GM13977 (cell line): ENCODE data around the gene HDGFL3.
"Not testable (repeated sequence)": the region's sequence is repeated elsewhere in the genome, so short reads cannot be mapped to it uniquely, and the experiment has no call there.

Experiments used
- DNase-seq: peaks from one replicate; pipeline ENCODE4 v3.0.0; 2012; ENCODE audit warnings: low spot score
- in situ Hi-C: fragments of 300-500 bp; cut with MboI; formaldehyde crosslinking; loops from one replicate; pipeline ENCODE4 v1.12.0; 2022; ENCODE audit warnings: low sequenced_read_pairs, low pct_unique_long_range_greater_than_20kb, mixed read lengths, inconsistent platforms; ENCODE audit not compliant: unreplicated experiment
- TF ChIP-seq, protein P1 (sequence below): IDR thresholded peaks from 2 replicates; pipeline ENCODE4 v1.5.1; 2012; ENCODE audit warnings: mild to moderate bottlenecking, control low read depth; ENCODE audit not compliant: insufficient read depth; ENCODE audit errors: extremely low read depth, missing control alignments

The HDGFL3 gene

GRCh38 chr15:83155942-83156341, 51.7 kb downstream of the HDGFL3 start:
- no peak for DNase-seq
- in situ Hi-C loops: no loop called here
- TF ChIP-seq, protein P1, sequence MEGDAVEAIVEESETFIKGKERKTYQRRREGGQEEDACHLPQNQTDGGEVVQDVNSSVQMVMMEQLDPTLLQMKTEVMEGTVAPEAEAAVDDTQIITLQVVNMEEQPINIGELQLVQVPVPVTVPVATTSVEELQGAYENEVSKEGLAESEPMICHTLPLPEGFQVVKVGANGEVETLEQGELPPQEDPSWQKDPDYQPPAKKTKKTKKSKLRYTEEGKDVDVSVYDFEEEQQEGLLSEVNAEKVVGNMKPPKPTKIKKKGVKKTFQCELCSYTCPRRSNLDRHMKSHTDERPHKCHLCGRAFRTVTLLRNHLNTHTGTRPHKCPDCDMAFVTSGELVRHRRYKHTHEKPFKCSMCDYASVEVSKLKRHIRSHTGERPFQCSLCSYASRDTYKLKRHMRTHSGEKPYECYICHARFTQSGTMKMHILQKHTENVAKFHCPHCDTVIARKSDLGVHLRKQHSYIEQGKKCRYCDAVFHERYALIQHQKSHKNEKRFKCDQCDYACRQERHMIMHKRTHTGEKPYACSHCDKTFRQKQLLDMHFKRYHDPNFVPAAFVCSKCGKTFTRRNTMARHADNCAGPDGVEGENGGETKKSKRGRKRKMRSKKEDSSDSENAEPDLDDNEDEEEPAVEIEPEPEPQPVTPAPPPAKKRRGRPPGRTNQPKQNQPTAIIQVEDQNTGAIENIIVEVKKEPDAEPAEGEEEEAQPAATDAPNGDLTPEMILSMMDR: no peak

DNA sequence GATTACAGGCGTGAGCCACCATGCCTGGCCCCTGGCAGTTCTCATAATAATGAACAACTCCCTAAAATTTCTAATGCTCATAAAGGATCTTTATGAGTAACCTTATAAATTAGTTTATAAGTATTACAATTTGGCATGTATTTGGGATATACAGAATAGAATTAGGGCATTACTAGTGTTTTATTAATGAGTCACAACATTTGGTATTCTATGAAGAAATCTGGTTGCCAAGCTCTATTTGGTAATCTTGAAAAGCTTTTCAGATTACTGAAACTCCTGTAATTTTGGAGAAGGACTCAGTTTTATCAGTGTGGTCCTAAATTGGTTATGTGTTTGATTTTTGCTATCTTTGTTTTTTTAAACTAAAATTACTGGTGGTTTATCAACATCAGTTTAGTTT, 54.3 kb downstream of the HDGFL3 start:
- TF ChIP-seq, protein P1: no peak
- in situ Hi-C loops: no loop called here

GRCh38 chr15:83144771-83145170, 62.9 kb downstream of the HDGFL3 start:
- in situ Hi-C loops: no loop called here
- TF ChIP-seq, protein P1: no peak
- DNase-seq: no peak

More for the DNA sequence above, 54.3 kb downstream of the HDGFL3 start:
- no peak for DNase-seq

DNA sequence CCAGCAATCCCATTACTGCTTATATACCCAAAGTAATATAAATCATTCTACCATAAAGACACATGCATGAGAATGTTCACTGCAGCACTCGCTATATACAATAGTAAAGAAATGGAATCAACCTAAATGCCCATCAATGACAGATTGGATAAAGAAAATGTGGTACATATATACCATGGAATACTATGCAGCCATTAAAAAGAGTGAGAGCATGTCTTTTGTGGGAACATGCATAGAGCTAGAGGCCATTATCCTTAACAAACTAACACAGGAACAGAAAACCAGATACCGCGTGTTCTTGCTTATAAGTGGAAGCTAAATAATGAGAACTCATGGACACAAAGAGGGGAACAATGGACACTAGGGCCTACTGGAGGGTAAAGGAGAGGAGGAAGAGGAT, 65.5 kb downstream of the HDGFL3 start:
- DNase-seq, in situ Hi-C loops: not testable (repeated sequence)

DNA sequence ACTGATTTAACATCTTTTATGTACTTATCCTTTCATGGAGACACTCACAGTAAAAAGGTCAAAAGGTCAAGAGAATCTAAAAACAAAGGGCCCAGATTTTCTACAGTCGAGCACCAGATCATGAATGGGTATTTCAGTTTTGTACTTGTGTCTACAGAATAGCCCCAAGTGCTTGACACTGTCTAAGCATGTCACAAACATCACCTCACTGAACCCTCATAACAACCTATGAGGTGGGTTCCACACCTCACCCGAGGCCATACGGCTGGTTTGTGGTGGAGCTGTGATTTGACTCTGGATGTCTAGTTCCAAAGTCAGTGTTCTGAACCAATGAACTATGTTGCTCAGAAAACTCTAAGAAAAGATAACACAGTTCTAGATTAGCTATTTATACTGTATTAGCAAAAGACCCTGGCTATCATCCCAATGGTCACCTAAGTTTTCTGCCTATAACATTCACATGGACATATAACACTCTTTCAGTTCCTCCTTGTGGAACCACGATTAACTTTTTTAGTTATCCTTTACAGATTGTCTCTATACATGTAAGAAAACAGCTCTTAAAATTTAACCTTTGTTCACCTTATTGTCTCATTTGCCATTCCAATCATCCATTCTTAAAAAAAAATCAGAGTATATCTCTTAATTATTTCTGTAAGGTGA, 74.6 kb downstream of the HDGFL3 start:
- in situ Hi-C loops: no loop called here
- DNase-seq: no peak
- TF ChIP-seq, protein P1: no peak

- in situ Hi-C loops: no loop called here
- TF ChIP-seq, protein P1: no peak
- no peak for DNase-seq
Observed at GRCh38 chr15:83129791-83130190, 77.8 kb downstream of the HDGFL3 start.

- in situ Hi-C loops: no loop called here
- TF ChIP-seq, protein P1: no peak
- no peak for DNase-seq
Observed at GRCh38 chr15:83127547-83128150, 80.0 kb downstream of the HDGFL3 start.
